ENCODE data around the gene TUBA3D.
"Not testable (repeated sequence)": the region's sequence is repeated elsewhere in the genome, so short reads cannot be mapped to it uniquely, and the experiment has no call there.

The TUBA3D gene

GRCh38 chr2:131504082-131504750 is 28.3 kb downstream of the TUBA3D start:
- in situ Hi-C loops (cut with MboI; ENCODE audit: low pct_unique_long_range_greater_than_20kb, low sequenced_read_pairs) = loop anchor here (25.0 kb wide), 1 partner anchor 158 kb away; no protein-coding TSS in a partner anchor

DNA sequence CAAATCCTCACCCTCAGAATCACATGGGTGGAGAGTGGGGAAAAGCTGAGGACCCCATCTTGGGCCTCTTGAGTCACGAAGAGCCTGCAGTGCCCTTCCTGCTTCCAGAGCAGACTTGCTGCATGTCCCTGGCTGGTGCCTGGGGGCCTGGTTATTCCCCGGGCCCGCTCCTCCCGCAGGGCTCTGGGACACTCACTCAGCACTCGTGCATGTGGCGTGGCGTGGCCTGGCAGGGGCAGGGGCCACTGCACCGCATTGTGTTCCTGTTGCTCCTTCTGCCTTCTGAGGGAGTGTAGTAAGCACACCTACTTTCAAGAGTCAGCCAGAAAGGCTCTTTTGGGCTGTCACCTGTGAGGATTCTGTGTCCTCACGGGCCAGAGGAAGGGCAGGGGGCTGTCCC is 33.7 kb downstream of the TUBA3D start:
- DNase-seq = no peak
- in situ Hi-C loops (cut with MboI; ENCODE audit: low pct_unique_long_range_greater_than_20kb, low sequenced_read_pairs) = loop anchor here (25.0 kb wide), 1 partner anchor 153 kb away; no protein-coding TSS in a partner anchor

More at GRCh38 chr2:131504082-131504750, 28.3 kb downstream of the TUBA3D start:
- not testable (repeated sequence) for DNase-seq

DNA sequence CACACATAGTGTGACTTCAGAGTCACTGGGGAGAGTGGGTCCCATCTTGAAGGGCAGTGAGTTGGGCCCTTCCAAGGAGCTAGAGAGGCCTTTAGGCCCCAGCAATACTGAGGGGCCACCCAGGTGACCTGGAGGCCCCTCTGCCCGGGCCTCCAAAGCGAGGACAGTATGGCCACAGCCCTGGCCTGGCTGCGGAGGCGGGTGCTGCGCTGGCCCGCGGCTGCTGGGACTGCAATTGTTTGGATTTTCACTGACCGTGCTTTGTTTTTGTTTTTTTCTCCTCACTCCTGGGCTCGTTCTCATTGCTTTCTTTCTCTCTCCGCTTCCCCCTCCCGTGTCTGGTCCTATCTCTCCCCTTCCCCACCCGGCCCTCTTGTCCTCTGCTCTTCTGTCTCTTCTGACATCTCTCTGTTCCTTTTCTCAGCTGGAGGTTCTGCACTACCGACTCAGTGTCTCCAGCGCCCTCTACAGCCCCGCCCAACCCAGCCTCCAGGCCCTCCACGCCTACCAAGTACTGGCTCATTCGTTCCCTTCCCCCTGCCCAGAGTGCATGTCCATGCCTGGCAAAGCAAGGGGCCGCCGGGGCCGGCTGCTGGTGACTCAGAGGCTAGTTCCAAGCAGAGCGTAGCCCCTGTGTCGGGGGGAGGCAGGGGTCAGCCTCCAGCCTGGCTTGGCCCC is 35.5 kb downstream of the TUBA3D start:
- not testable (repeated sequence) for DNase-seq
- in situ Hi-C loops (cut with MboI; ENCODE audit: low pct_unique_long_range_greater_than_20kb, low sequenced_read_pairs) = loop anchor here (25.0 kb wide), 1 partner anchor 151 kb away; no protein-coding TSS in a partner anchor

DNA sequence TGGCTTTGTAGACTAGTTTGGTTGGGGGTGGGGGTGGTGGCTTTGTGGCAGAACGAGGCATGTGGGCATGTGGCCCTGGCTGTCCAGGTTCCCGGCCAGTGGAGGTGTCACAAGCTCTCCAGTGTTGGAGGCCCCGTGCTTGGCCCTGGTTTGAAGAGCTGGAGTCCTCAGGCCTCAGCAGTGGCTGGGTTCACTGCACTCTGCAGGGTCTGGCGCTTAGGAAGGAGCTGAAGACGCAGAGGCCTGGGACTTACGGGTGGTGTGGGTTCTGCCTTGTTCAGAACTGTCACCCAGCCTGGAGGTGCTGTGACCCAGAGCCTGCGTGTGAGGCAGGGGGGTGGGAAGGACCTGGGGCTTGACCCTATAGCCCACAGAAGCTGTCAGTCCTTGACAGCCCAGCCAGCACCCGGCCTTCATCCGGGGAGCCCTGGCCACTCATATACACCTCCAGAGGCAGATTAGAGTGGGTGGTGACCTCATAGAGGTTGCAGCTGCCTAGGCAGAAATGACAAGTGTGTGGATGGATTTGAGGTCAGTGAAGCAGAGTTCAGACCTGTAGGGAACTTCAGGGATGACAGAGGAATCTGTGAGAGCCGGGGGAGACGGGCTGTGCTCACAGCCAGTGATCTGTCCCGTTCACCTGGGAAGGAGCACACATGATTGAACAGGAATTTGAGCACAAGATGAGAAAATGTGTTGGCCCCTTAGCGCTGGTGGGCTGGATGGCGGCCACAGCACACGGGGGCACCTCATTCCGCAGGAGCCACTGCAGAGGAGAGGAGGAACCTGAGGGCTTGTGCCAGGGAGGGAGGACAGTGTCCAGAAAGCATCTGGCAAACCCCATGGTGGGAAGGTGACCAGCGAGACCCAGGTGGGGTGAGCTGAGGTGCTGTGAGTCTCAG is 36.3 kb downstream of the TUBA3D start:
- not testable (repeated sequence) for DNase-seq

DNA sequence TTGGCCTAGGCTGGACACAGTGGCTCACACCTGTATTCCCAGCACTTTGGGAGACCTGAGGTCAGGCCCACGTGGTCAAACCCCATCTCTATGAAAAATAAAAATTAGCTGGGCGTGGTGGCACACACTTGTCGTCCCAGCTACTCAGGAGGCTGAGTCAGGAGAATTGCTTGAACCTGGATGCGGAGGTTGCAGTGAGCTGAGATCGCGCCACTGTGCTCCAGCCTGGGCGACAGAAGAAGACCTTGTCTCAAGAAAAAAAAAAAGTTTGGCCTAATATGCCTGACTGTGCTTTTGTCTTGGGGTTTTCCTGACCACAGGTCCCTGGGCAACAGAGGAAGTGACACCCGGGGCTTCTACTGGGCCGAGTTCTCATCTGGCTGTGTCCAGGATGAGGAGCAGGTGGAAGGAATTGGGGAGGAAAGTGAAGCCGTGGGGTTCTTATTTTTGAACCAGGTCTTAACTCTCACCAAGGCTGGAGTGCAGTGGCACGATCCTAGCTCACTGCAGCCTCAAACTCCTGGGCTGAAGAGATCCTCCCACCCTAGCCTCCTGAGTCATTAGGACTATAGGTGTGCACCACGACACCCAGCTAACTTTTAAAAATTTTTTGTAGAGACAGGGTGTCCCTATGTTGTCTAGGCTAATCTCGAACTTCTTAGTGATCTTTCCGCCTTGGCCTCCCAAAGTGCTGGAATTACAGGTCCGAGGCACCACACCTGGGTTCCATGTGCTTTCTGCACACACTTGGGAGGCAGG is 38.7 kb downstream of the TUBA3D start:
- not testable (repeated sequence) for DNase-seq
- in situ Hi-C loops (cut with MboI; ENCODE audit: low pct_unique_long_range_greater_than_20kb, low sequenced_read_pairs) = loop anchor here (25.0 kb wide), 1 partner anchor 148 kb away; no protein-coding TSS in a partner anchor

More for the DNA sequence above, 36.3 kb downstream of the TUBA3D start:
- in situ Hi-C loops (cut with MboI; ENCODE audit: low pct_unique_long_range_greater_than_20kb, low sequenced_read_pairs) = loop anchor here (25.0 kb wide), 1 partner anchor 150 kb away; no protein-coding TSS in a partner anchor

DNA sequence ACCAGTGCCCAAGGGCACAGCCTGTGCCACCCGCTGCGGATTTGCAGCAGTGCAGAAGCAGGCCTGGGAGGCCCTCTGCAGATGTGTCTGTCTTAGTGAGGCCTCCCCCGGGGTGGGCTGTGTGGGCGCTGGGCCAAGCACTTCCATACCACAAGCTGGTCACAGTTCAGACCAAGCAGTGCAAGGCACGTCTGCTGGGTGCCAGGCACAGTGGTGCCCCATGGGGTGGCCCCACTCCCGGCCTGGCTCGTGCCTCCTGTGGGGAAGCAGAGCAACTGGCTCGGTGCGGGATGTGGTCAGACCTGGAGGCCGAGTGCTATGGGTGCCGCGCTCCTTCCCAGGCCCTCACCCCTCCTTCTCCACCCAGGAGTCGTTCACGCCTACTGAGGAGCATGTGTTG is 39.3 kb downstream of the TUBA3D start:
- in situ Hi-C loops (cut with MboI; ENCODE audit: low pct_unique_long_range_greater_than_20kb, low sequenced_read_pairs) = loop anchor here (25.0 kb wide), 1 partner anchor 147 kb away; no protein-coding TSS in a partner anchor
- DNase-seq = not testable (repeated sequence)

DNA sequence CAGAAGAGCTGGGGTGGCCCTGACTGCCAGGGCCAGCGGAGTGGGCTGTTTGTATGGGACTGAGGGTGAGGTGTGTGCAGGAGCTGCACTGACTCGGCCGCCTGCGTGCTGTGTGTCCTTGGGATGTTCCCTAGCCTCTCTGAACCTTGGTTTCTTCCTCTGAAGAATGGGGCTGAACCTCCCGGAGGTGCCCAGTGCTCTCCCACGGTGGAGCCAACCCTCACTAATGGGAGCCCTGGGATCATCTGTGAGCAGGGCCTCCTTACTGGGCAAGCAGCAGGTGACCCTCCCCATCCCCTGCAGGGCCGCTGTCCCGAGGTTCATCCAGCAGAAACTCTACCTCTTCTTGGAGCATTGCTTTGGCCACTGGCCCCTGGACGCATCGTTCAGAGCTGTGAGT is 40.1 kb downstream of the TUBA3D start:
- in situ Hi-C loops (cut with MboI; ENCODE audit: low pct_unique_long_range_greater_than_20kb, low sequenced_read_pairs) = loop anchor here (25.0 kb wide), 1 partner anchor 146 kb away; no protein-coding TSS in a partner anchor
- DNase-seq = no peak

DNA sequence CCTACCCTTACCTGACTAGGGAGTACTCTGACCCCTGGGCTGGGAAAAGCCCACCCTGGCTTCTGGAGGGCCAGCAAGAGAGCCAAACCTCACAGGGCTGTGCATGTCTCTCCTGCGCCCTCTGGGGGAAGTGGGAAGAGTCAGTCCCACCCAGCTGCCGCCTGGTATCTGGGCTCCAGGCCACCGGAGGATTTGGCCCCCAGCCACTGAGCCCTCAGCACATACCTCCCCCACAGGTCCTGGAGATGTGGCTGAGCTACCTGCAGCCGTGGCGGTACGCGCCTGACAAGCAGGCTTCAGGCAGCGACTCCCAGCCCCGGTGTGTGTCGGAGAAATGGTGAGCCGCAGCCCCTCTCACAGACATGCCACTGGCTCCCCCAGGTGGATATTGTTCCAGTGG is 40.7 kb downstream of the TUBA3D start:
- DNase-seq = peak; percentile 15
- in situ Hi-C loops (cut with MboI; ENCODE audit: low pct_unique_long_range_greater_than_20kb, low sequenced_read_pairs) = loop anchor here (25.0 kb wide), 1 partner anchor 146 kb away; no protein-coding TSS in a partner anchor

DNA sequence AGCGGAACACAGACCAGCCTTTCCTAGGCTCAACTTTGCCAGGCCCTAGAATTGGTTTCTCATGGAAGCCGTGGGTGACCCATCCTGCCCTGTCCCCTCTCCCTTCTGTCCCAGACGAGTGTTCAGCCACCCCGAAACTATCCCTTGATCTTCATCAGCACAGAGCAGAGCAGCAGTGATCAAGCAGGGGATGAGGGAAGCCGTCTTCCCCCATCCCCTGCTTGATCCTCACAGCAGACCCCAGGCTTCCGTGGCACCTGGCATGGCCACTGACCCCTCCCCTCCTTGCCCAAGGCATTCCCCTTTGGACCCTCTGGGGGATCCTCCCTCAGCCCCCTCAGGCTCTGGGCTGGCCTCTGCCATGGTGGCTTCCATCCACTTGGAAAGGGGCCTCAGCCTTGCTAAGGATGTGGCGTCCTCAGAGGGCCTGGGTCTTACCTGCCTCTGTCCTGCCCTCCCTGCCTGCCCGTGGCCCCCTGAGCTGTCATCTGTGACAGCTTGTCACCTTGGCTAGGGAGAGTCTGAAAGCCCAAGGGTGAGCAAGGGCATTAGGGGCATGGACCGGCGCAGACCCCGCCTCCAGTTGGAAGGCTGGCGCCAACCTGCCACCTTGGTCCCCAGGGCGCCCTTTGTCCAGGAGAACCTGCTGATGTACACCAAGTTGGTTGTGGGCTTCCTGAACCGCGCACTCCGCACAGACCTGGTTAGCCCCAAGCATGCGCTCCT is 41.4 kb downstream of the TUBA3D start:
- DNase-seq = no peak
- in situ Hi-C loops (cut with MboI; ENCODE audit: low pct_unique_long_range_greater_than_20kb, low sequenced_read_pairs) = loop anchor here (25.0 kb wide), 1 partner anchor 145 kb away; no protein-coding TSS in a partner anchor

- not testable (repeated sequence) for DNase-seq
- in situ Hi-C loops (cut with MboI; ENCODE audit: low pct_unique_long_range_greater_than_20kb, low sequenced_read_pairs) = loop anchor here (25.0 kb wide), 1 partner anchor 144 kb away; no protein-coding TSS in a partner anchor
These were observed 41.9 kb downstream of the TUBA3D start for GRCh38 chr2:131517856-131518255.

- not testable (repeated sequence) for DNase-seq
- in situ Hi-C loops (cut with MboI; ENCODE audit: low pct_unique_long_range_greater_than_20kb, low sequenced_read_pairs) = loop anchor here (25.0 kb wide), 1 partner anchor 144 kb away; no protein-coding TSS in a partner anchor
These were observed 42.6 kb downstream of the TUBA3D start for GRCh38 chr2:131518531-131518930.

DNA sequence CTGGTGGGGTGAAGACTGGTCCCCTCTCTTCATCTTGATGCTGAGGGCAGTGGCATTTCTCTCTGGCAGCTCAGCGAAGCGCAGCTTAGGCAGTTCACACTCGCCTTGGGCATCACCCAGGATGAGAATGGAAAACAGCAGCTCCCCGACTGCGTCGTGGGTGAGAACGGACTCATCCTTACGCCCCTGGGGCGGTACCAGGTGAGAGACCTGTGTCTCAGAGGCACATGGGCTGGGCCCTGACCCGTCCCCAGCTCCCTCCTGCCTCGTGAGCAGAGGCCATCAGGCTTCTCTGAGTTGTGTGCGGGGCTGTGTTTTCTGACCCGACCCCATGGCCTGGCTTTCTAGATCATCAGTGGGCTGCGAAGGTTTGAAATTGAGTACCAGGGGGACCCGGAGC is 43.5 kb downstream of the TUBA3D start:
- in situ Hi-C loops (cut with MboI; ENCODE audit: low pct_unique_long_range_greater_than_20kb, low sequenced_read_pairs) = loop anchor here (25.0 kb wide), 1 partner anchor 143 kb away; no protein-coding TSS in a partner anchor
- no peak for DNase-seq

DNA sequence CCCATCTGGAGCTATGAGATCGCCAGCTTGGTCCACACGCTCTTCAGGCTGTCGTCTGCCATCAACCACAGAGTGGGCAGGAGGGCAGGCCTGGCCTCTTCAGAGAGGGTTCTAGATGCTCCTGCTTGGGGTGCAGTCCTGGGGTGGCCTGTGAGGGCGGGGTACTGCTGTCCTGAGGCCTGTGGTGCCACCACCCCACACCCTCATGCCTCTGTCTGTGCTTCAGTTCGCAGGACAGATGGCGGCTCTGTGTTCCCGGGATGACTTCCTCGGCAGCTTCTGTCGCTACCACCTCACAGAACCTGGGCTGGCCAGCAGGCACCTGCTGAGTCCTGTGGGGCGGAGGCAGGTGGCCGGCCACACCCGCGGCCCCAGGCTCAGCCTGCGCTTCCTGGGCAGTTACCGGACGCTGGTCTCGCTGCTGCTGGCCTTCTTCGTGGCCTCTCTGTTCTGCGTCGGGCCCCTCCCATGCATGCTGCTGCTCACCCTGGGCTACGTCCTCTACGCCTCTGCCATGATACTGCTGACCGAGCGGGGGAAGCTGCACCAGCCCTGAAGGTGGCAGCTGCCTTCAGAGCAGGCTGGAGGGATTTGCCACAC is 44.1 kb downstream of the TUBA3D start:
- in situ Hi-C loops (cut with MboI; ENCODE audit: low pct_unique_long_range_greater_than_20kb, low sequenced_read_pairs) = loop anchor here (25.0 kb wide), 1 partner anchor 142 kb away; no protein-coding TSS in a partner anchor

GRCh38 chr2:131520526-131520925 is 44.6 kb downstream of the TUBA3D start:
- DNase-seq = no peak
- in situ Hi-C loops (cut with MboI; ENCODE audit: low pct_unique_long_range_greater_than_20kb, low sequenced_read_pairs) = loop anchor here (25.0 kb wide), 1 partner anchor 142 kb away; no protein-coding TSS in a partner anchor

More for the DNA sequence above, 44.1 kb downstream of the TUBA3D start:
- DNase-seq = not testable (repeated sequence)

- DNase-seq = not testable (repeated sequence)
- in situ Hi-C loops (cut with MboI; ENCODE audit: low pct_unique_long_range_greater_than_20kb, low sequenced_read_pairs) = loop anchor here (25.0 kb wide), 1 partner anchor 141 kb away; no protein-coding TSS in a partner anchor
These were observed 45.6 kb downstream of the TUBA3D start for GRCh38 chr2:131521524-131521923.

DNA sequence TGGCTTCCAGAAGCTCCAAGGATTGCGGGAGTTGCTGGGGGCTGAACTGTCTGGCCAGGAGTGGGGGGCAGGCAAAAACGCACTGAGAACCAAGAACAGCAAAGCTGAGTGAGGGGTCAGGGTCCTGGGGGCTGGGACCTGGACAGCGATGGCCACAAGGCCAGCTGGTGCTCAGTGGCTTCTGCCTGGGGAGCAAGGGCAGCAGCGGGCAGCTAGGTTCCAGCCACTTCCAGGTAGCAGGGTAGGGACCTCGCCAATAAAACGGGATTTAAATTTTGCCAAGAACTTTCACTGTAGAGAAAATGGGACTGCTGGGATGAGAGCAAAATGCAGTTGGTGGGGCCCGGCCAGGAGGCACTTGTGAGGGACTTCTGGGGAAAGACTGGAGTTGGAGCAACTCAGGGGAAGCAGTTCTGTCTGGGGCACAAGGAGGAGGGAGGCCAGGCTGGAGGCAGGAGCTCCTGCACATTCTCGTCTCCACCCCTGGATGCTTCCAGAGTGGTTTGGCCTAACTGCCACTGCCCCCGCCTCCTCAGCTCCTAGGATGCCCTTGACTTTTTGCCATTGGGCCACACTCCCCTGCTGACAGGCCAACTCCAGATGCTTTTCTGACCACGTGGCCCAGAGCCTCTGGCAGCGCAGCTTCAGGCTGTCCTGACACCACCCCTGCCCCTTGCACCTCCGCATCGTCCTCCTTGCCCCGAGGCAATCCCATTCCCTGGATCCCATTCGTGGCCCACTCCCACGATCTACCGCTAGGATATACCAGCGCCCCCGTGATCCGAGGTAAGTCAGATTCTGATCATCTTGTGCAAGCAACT is 46.3 kb downstream of the TUBA3D start:
- DNase-seq = no peak
- in situ Hi-C loops (cut with MboI; ENCODE audit: low pct_unique_long_range_greater_than_20kb, low sequenced_read_pairs) = loop anchor here (25.0 kb wide), 1 partner anchor 140 kb away; no protein-coding TSS in a partner anchor
